Activated CD4-positive, CD25-positive, alpha-beta regulatory T cell treated with anti-CD3 and anti-CD28 coated beads, Interleukin-2, amount 50 U/mL, for 24 hours (primary cell): Measurements from ENCODE around the gene SPANXA2.
"Not testable (repeated sequence)": the region's sequence is repeated elsewhere in the genome, so short reads cannot be mapped to it uniquely, and the experiment has no call there.

Source experiments
- ATAC-seq, 2 donors: fragments of 150-1000 bp; cut with Tn5 transposase; one replicate each; pipeline ENCODE4 v1.10.0; 2021; ENCODE audit warnings: mild to moderate bottlenecking in 1 of 2, moderate library complexity in 1 of 2

Gene SPANXA2, protein sequence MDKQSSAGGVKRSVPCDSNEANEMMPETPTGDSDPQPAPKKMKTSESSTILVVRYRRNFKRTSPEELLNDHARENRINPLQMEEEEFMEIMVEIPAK

DNA sequence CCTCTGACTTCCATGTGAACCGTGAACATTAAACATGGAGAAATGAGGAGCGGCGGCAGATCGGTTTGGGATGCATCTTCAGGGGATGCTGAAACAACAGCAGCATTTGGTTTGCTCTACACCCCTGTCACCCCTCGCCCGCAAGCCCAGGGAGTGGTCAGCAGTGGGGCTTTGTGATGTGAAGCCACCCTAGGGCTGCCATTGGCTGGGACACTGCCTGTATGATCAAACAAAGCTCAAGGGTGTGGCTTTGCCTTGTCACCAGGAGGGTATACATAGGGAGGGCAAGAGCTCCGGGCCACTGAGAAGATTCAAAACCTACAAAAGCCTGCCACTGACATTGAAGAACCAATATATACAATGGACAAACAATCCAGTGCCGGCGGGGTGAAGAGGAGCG is at the start of gene SPANXA2:
SPANXA2 (plus strand) TSS at position 301 of the 400 bp plus-strand sequence; CDS start at position 361, 60 bp downstream.
- not testable (repeated sequence) for ATAC-seq

DNA sequence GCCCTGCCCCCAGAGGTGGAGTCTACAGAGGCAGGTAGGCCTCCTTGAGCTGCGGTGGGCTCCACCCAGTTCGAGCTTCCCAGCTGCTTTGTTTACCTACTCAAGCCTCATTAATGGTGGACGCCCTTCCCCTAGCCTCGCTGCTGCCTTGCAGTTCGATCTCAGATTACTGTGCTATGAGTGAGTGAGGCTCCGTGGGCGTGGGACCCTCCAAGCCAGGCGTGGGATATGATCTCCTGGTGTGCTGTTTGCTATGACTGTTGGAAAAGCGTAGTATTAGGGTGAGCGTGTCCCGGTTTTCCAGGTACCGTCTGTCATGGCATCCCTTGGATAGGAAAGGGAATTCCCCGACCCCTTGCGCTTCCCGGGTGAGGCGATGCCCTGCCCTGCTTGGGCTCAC is 47.0 kb upstream of the SPANXA2 start:
- not testable (repeated sequence) for ATAC-seq

DNA sequence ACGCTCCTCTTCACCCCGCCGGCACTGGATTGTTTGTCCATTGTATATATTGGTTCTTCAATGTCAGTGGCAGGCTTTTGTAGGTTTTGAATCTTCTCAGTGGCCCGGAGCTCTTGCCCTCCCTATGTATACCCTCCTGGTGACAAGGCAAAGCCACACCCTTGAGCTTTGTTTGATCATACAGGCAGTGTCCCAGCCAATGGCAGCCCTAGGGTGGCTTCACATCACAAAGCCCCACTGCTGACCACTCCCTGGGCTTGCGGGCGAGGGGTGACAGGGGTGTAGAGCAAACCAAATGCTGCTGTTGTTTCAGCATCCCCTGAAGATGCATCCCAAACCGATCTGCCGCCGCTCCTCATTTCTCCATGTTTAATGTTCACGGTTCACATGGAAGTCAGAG is 4.9 kb upstream of the SPANXA2 start, which contains the start of gene SPANXA1:
SPANXA1 (minus strand) TSS at position 101 of the 400 bp plus-strand sequence; CDS start at position 41, 60 bp downstream.
- not testable (repeated sequence) for ATAC-seq

DNA sequence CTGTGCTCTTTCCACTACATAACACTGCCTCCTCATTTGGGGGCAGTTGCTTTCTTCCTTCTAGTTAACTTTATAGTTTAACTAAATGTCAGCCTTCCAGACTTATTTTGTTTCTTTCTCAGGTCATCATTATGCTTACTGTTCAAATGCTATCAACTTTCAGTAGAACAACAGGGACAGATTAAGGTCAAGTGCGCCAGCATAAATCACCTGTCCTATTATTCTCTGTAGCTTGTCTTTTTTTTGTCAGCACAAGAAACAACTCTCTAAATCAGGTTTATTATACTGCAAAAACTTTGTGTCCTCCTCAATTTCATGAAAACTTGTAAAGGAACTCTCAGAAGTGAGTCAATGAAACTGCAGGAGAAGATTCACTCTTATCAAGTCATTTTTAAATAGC is 19.6 kb downstream of the SPANXA2 start:
- ATAC-seq: no peak

DNA sequence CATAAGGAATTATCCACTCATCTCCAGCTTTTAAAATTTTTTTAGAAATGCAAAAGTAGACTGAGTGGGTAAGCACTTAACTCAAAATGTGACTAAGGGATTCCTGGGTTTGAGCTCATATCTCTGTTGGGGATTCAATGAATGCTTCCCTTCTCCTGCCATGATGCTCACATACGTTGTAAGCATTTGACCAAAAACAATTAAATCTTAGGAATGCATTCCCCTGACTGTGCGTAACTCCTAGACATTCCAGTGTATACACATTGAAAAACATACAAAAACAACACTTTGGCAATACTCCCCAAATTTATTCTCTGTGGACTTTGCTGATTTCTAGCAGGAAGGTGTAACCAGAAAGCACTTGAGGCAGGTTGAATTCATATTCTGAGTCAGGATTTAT is 29.8 kb downstream of the SPANXA2 start:
- no peak for ATAC-seq

DNA sequence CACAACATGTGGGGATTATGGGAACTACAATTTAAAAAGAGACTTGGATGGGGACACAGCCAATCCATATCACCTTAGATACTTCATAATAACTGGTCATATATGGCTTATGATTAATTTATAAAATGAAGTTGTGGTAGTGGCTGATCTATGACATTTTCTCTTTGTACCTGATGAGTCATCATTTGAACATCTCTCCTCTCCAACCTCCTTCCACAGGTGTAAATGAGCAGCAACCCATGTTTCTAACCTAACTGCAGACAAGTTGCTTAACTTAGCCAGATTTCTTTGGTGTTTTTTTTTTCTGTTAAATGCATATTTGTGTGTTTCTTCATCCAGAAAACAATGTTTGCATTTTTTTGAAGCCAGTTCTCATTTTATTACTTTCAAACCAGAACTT is 42.6 kb downstream of the SPANXA2 start:
- no peak for ATAC-seq

DNA sequence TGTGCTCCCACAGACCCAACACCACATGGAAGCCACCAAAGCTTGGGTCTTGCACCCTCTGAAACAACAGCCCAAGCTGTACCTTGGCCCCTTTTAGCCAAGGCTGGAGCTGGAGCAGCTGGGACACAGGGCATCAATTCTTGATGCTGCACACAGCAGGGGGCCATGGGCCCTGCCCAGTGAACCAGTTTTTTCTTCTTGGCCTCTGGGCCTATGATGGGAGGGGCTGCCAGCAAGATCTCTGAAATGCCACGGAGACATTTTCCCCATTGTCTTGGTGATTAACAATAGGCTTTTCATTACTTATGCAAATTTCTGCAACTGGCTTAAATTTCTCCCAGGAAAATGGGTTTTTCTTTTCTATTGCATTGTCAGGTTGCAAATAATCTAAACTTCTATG is 49.0 kb downstream of the SPANXA2 start:
- ATAC-seq: no peak
